Measurements from ENCODE around the gene LIG3. TPM values are rescaled to one million over a fixed set of nuclear protein-coding genes. Genes with fewer than 3 reads are reported as not detected.

LIG3 gene
- total RNA-seq, 1 experiment from 2014 or later: 56.4 TPM

DNA sequence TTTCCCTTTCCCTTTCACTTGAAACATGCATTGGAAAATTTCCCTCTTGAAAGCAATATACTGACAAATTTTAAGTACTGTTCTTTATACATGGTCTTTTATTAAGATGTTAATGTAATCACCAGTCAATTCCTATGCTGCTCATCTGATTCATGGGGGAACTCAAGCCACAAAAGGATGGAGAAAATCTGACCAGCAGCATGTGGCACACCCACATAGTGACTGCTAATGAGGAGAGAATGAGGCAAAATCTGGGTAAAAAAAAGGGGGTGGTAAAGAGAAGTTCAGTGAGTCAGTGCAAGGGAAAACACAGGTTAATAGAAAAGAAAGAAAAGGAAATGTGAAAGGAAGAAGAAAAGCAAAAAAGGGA is 71.9 kb downstream of the LIG3 start:
- H3K36me3 ChIP-seq (ENCODE audit: control insufficient read depth, insufficient read depth, low read length): no peaks in the 10 kb centered on the region
- ChIA-PET CTCF (no interaction called here), POLR2A (no interaction called here)
- H3K4me1 ChIP-seq (ENCODE audit: control insufficient read depth, insufficient read depth, low read length): peaks cover 9% of the 10 kb centered on the region
- ATAC-seq (no peak), DNase-seq (ENCODE audit: low read depth, low spot score) (no peak)
- H3K4me3 ChIP-seq (ENCODE audit: low read depth in 2 of 2, low read length in 2 of 2): no peak overlapping the region
- intact Hi-C loops (cut with micrococcal nuclease; ENCODE audit: unreplicated experiment): no loop called here
- no peak overlapping the region for H3K27ac ChIP-seq (ENCODE audit: low read length)
- TF ChIP-seq SIN3A (IDR thresholded peaks at IDR 0.05; ENCODE audit: borderline replicate concordance, insufficient read depth, low read depth, low read length) (no peak), TCF7L2 (IDR thresholded peaks at IDR 0.05; ENCODE audit: low read depth, low read length) (no peak), POLR2AphosphoS5 (IDR thresholded peaks at IDR 0.05; ENCODE audit: low read depth, low read length) (no peak)
- TF ChIP-seq, protein P1, sequence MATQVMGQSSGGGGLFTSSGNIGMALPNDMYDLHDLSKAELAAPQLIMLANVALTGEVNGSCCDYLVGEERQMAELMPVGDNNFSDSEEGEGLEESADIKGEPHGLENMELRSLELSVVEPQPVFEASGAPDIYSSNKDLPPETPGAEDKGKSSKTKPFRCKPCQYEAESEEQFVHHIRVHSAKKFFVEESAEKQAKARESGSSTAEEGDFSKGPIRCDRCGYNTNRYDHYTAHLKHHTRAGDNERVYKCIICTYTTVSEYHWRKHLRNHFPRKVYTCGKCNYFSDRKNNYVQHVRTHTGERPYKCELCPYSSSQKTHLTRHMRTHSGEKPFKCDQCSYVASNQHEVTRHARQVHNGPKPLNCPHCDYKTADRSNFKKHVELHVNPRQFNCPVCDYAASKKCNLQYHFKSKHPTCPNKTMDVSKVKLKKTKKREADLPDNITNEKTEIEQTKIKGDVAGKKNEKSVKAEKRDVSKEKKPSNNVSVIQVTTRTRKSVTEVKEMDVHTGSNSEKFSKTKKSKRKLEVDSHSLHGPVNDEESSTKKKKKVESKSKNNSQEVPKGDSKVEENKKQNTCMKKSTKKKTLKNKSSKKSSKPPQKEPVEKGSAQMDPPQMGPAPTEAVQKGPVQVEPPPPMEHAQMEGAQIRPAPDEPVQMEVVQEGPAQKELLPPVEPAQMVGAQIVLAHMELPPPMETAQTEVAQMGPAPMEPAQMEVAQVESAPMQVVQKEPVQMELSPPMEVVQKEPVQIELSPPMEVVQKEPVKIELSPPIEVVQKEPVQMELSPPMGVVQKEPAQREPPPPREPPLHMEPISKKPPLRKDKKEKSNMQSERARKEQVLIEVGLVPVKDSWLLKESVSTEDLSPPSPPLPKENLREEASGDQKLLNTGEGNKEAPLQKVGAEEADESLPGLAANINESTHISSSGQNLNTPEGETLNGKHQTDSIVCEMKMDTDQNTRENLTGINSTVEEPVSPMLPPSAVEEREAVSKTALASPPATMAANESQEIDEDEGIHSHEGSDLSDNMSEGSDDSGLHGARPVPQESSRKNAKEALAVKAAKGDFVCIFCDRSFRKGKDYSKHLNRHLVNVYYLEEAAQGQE (IDR thresholded peaks at IDR 0.05; ENCODE audit: insufficient read depth in 1 of 2, low read depth in 2 of 2, low read length in 1 of 2): no peak
- TF ChIP-seq, protein P2, sequence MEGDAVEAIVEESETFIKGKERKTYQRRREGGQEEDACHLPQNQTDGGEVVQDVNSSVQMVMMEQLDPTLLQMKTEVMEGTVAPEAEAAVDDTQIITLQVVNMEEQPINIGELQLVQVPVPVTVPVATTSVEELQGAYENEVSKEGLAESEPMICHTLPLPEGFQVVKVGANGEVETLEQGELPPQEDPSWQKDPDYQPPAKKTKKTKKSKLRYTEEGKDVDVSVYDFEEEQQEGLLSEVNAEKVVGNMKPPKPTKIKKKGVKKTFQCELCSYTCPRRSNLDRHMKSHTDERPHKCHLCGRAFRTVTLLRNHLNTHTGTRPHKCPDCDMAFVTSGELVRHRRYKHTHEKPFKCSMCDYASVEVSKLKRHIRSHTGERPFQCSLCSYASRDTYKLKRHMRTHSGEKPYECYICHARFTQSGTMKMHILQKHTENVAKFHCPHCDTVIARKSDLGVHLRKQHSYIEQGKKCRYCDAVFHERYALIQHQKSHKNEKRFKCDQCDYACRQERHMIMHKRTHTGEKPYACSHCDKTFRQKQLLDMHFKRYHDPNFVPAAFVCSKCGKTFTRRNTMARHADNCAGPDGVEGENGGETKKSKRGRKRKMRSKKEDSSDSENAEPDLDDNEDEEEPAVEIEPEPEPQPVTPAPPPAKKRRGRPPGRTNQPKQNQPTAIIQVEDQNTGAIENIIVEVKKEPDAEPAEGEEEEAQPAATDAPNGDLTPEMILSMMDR (IDR thresholded peaks at IDR 0.05): no peak
- H3K9me3 ChIP-seq (ENCODE audit: control insufficient read depth, insufficient read depth, low read depth, low read length): no peaks in the 10 kb centered on the region
- BruUV-seq (replicated peaks): no TSS peak
- in situ Hi-C loops (cut with HindIII; ENCODE audit: low pct_unique_long_range_greater_than_20kb, low sequenced_read_pairs): no loop called here
- no peaks in the 10 kb centered on the region for H3K27me3 ChIP-seq (ENCODE audit: control insufficient read depth, insufficient read depth, low read length)

DNA sequence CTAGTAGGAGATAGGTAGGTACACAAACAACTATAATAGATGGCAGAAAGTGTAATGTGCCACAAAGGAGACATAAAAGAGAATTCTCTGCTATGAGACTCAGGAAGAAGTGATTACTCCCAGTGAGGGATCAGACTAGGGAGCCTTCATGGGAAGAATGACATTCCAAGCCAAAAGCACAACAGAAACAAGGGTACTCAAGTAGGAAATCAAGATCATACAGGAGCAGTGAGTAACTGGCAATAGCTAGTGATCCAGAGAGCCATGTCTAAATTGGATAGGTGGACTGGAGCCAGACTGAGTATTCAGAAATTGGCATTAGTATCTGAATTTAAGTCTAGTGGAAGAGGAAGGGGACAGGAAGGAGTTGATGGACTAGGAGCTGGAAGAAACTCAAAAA is 72.5 kb downstream of the LIG3 start:
- CTCF ChIA-PET: no interaction called here
- intact Hi-C loops (cut with micrococcal nuclease; ENCODE audit: unreplicated experiment) (no loop called here), in situ Hi-C loops (cut with HindIII; ENCODE audit: low pct_unique_long_range_greater_than_20kb, low sequenced_read_pairs) (no loop called here)
- Histone ChIP-seq H3K9me3 (ENCODE audit: control insufficient read depth, insufficient read depth, low read depth, low read length) (no peaks in the 10 kb centered on the region), H3K36me3 (ENCODE audit: control insufficient read depth, insufficient read depth, low read length) (no peaks in the 10 kb centered on the region), H3K27ac (ENCODE audit: low read length) (no peak overlapping the region), H3K4me3 (ENCODE audit: low read depth in 2 of 2, low read length in 2 of 2) (no peak overlapping the region), H3K4me1 (ENCODE audit: control insufficient read depth, insufficient read depth, low read length) (peaks cover 9% of the 10 kb centered on the region), H3K27me3 (ENCODE audit: control insufficient read depth, insufficient read depth, low read length) (no peaks in the 10 kb centered on the region)
- POLR2A ChIA-PET: interaction anchor here (0.6 kb wide), 1 partner anchor 116 kb away, joined by 3 read pairs; no protein-coding TSS in a partner anchor
- ATAC-seq: no peak
- TF ChIP-seq, protein P2 (IDR thresholded peaks at IDR 0.05): no peak
- TF ChIP-seq SIN3A (IDR thresholded peaks at IDR 0.05; ENCODE audit: borderline replicate concordance, insufficient read depth, low read depth, low read length) (no peak), TCF7L2 (IDR thresholded peaks at IDR 0.05; ENCODE audit: low read depth, low read length) (no peak), POLR2AphosphoS5 (IDR thresholded peaks at IDR 0.05; ENCODE audit: low read depth, low read length) (no peak)
- TF ChIP-seq, protein P1 (IDR thresholded peaks at IDR 0.05; ENCODE audit: insufficient read depth in 1 of 2, low read depth in 2 of 2, low read length in 1 of 2): no peak
- no peak for DNase-seq (ENCODE audit: low read depth, low spot score)
- BruUV-seq (replicated peaks): no TSS peak

All from Panc1 (cell line).